ENCODE results near the gene DRAM1.

- TF ChIP-seq CTCF (conservative IDR thresholded peaks at IDR 0.05 in 1 of 2, IDR thresholded peaks at IDR 0.05 in 1 of 2; ENCODE audit: extremely low read depth in 1 of 2, insufficient read depth in 1 of 2, low read depth in 1 of 2, low read length in 2 of 2) (no peak), EZH2 (IDR thresholded peaks at IDR 0.05; ENCODE audit: borderline replicate concordance, low read length) (no peak)
These were observed 45.4 kb upstream of the DRAM1 start for GRCh38 chr12:101832030-101832429.
